DOHH2 (cell line): ENCODE data around the gene FLNB.

Experiments used
- EZH2phosphoT487 ChIP-seq: fragments of 200-600 bp; sonication (generic); IDR thresholded peaks from 2 replicates; pipeline ENCODE4 v1.6.1; 2017; ENCODE audit warnings: borderline replicate concordance, mild to moderate bottlenecking, antibody characterized with exemption, low read length, moderate library complexity, mixed read lengths
- TF ChIP-seq, protein P1 (sequence below): fragments of 200-600 bp; sonication (generic); IDR thresholded peaks from one replicate; pipeline ENCODE4 v1.5.1; 2014; ENCODE audit warnings: antibody characterized with exemption, mild to moderate bottlenecking, low read depth, low read length; ENCODE audit not compliant: poor library complexity, severe bottlenecking

DNA sequence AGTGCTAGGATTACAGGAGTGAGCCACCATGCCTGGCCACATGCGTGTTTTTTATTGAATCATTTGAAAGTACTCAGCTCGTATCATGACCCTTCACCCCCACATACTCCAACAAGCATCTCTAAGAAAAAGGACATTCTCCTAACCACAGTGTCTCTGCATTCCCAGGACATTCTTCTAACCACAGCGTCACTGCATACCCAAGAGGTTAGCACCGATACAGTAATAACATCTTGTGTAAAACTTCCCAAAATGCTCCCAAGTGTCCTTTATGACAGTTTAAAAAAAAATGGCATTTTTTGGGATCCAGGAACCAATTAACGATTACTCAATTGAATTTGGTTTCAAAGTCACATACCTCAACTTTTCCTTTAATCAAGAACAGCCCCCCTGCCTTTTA, 39.6 kb downstream of the FLNB start:
- TF ChIP-seq, protein P1, sequence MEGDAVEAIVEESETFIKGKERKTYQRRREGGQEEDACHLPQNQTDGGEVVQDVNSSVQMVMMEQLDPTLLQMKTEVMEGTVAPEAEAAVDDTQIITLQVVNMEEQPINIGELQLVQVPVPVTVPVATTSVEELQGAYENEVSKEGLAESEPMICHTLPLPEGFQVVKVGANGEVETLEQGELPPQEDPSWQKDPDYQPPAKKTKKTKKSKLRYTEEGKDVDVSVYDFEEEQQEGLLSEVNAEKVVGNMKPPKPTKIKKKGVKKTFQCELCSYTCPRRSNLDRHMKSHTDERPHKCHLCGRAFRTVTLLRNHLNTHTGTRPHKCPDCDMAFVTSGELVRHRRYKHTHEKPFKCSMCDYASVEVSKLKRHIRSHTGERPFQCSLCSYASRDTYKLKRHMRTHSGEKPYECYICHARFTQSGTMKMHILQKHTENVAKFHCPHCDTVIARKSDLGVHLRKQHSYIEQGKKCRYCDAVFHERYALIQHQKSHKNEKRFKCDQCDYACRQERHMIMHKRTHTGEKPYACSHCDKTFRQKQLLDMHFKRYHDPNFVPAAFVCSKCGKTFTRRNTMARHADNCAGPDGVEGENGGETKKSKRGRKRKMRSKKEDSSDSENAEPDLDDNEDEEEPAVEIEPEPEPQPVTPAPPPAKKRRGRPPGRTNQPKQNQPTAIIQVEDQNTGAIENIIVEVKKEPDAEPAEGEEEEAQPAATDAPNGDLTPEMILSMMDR: no peak
- no peak for TF ChIP-seq EZH2phosphoT487
